Activated naive CD8-positive, alpha-beta T cell treated with anti-CD3 and anti-CD28 coated beads, Interleukin-2, amount 10 ng/mL, durations not matched to agents 7 days and 5 days (primary cell): ENCODE results near the gene OR2B6. TPM values are rescaled to one million over a fixed set of nuclear protein-coding genes. Genes with fewer than 3 reads are reported as not detected.

Experiments
- ATAC-seq: fragments of 150-1000 bp; cut with Tn5 transposase; one replicate; pipeline ENCODE4 v1.10.0; 2021; ENCODE audit warnings: low read depth, moderate library complexity
- POLR2A ChIA-PET: fragments of 350-600 bp; sonication (Branson Sonifier 250); formaldehyde crosslinking; loops from one replicate; lab custom pipeline; 2021; ENCODE audit warnings: antibody characterized with exemption; lab: Charles Lee
- DNase-seq: peaks from one replicate; pipeline ENCODE4 v3.0.0; 2021
- H3K27ac Mint-ChIP-seq: one replicate; pipeline ENCODE4 v1.8.0; 2022; ENCODE audit warnings: mild to moderate bottlenecking, mixed read lengths
- H3K27me3 Mint-ChIP-seq: one replicate; pipeline ENCODE4 v1.8.0; 2022; ENCODE audit warnings: mild to moderate bottlenecking, moderate library complexity, mixed read lengths
- H3K36me3 Mint-ChIP-seq: one replicate; pipeline ENCODE4 v1.8.0; 2021; ENCODE audit warnings: mild to moderate bottlenecking, mixed read lengths
- H3K4me1 Mint-ChIP-seq: one replicate; pipeline ENCODE4 v1.8.0; 2021; ENCODE audit warnings: mixed read lengths
- H3K4me3 Mint-ChIP-seq: one replicate; pipeline ENCODE4 v1.8.0; 2022; ENCODE audit warnings: mild to moderate bottlenecking, moderate library complexity, mixed read lengths
- H3K9me3 Mint-ChIP-seq: one replicate; pipeline ENCODE4 v1.8.0; 2021; ENCODE audit warnings: mixed read lengths
- total RNA-seq, 2 experiments: library from RNA; stranded (reverse); gene quantifications; one replicate each; pipeline ENCODE4 v1.2.3, GENCODE V29; 2021

The OR2B6 gene
- total RNA-seq, 2 experiments from 2014 or later, result not detected

DNA sequence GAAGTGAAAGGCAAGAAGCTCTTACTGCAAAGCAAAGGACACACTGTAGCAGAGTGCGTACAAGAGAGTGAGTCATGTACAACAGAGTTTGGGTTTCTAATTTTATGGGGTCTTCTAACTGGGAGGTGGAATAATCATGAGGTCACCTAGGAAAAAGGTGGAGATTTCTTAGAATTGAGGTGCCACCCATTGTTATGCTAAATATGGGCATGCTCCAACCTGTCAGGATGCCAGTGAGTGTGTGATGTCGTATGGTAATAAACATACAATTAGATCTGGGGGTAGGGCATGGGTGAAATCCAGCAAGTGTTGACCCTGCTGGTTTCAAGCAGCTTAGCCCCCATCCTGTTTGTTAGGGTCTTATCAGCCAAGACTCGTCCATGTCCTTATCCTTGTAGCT is 46.6 kb downstream of the OR2B6 start:
- Mint-ChIP-seq H3K27ac (no peak overlapping the region), H3K4me1 (no peaks in the 10 kb centered on the region), H3K27me3 (peaks cover 5% of the 10 kb centered on the region), H3K9me3 (peaks cover 4% of the 10 kb centered on the region), H3K36me3 (no peaks in the 10 kb centered on the region), H3K4me3 (no peak overlapping the region)
- ATAC-seq (no peak), DNase-seq (no peak)
- POLR2A ChIA-PET, result no interaction called here

DNA sequence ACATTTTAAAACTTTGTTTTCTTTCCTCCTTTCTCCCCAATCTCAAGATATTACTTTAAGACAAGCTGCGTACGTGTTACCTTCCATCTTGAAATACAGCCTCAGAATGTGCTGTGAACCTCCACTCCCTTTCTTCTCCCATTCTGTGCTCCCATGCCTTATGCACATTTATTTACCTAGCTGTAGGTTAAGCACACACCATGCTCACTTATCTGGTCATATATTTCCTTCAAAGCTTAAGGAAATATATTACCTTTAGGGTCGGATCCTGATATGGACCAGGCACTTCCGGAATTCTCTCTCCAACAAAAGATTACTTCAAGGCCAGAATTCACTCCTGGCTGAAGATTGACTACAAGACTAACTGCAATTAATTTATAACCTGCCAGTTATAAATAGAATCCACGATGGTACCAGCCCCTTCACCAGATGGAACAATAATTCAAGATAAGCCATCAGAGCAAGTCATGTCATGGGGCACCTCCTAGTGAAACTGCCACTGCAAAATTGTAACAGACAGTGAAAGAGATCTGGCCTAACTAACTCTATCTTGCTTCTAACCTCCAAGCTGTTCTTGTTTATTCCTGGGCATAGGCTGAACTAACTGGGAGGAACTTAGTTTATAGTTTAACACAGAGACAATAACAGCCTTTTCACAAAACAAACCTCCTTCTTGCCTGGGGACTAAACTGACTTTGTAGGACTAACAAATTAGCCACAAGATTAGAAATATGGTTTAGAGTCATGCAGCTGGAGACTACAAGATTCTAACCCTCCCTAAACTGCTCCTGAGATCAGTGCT is 47.5 kb downstream of the OR2B6 start:
- Mint-ChIP-seq H3K27me3 (peaks cover 6% of the 10 kb centered on the region), H3K4me3 (no peak overlapping the region), H3K36me3 (no peaks in the 10 kb centered on the region), H3K4me1 (no peaks in the 10 kb centered on the region), H3K27ac (no peak overlapping the region), H3K9me3 (peaks cover 5% of the 10 kb centered on the region)
- no peak for ATAC-seq
- POLR2A ChIA-PET, result no interaction called here
- DNase-seq, result no peak

- POLR2A ChIA-PET, result no interaction called here
- Mint-ChIP-seq H3K27me3 (peaks cover 7% of the 10 kb centered on the region), H3K36me3 (no peaks in the 10 kb centered on the region), H3K9me3 (peaks cover 8% of the 10 kb centered on the region), H3K27ac (no peak overlapping the region), H3K4me3 (no peak overlapping the region), H3K4me1 (no peaks in the 10 kb centered on the region)
- no peak for ATAC-seq
- DNase-seq, result no peak
Measured at GRCh38 chr6:28005152-28005890, 48.3 kb downstream of the OR2B6 start.

DNA sequence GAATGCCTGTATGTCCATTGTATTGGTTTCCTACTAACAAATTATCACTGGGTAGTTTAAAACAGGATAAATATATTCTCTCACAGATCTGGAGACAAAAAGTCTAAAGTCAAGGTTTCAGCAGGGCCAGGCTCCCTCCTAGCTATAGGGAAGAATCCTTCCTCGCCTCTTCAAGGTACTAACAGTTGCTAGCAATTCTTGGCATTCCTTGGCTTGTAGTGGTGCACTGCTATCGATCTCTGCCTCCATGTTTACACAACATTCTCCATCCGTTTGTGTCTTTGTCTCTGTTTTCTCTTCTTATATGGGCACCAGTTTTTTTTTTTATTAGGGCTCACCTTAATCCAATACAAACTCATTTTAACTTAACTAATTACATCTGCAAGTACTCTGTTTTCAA is 48.9 kb downstream of the OR2B6 start:
- ATAC-seq, result no peak
- Mint-ChIP-seq H3K4me3 (no peak overlapping the region), H3K27me3 (peaks cover 7% of the 10 kb centered on the region), H3K36me3 (no peaks in the 10 kb centered on the region), H3K27ac (no peak overlapping the region), H3K4me1 (no peaks in the 10 kb centered on the region), H3K9me3 (peaks cover 10% of the 10 kb centered on the region)
- POLR2A ChIA-PET, result no interaction called here
- DNase-seq, result no peak

Other genes starting within 250 kb of the OR2B6 start
- gene OR2B2, start 44.8 kb upstream of the OR2B6 start, total RNA-seq, result not detected
- 1 to 10 TPM; 1.2 to 1.3 TPM for gene ZNF165, start 123.3 kb downstream of the OR2B6 start, total RNA-seq
- 1 to 10 TPM; 6.9 to 8.6 TPM for gene ZSCAN16, start 167.4 kb downstream of the OR2B6 start, total RNA-seq
- gene ZKSCAN8, start 184.6 kb downstream of the OR2B6 start, total RNA-seq, result 10 to 100 TPM; 29.8 to 30.7 TPM